Suprapubic skin (tissue), 4 donors: ENCODE data around the gene SLC5A11. TPM values are rescaled to one million over a fixed set of nuclear protein-coding genes. Genes with fewer than 3 reads are reported as not detected.

Experiments
- DNase-seq, 2 donors: peaks; one replicate each; pipeline ENCODE4 v3.0.0-alpha.2; 2019; ENCODE audit warnings: low spot score in 2 of 2
- H3K27ac ChIP-seq: fragments of 200-600 bp; sonication (generic); one replicate; pipeline ENCODE4 v1.5.1; 2019
- H3K27me3 ChIP-seq: fragments of 200-600 bp; sonication (generic); one replicate; pipeline ENCODE4 v1.5.1; 2019
- H3K36me3 ChIP-seq: fragments of 200-600 bp; sonication (generic); one replicate; pipeline ENCODE4 v1.5.1; 2019
- H3K4me1 ChIP-seq: fragments of 200-600 bp; sonication (generic); one replicate; pipeline ENCODE4 v1.5.1; 2019
- H3K4me3 ChIP-seq: fragments of 200-600 bp; sonication (generic); one replicate; pipeline ENCODE4 v1.5.1; 2019; ENCODE audit warnings: mild to moderate bottlenecking
- H3K9me3 ChIP-seq: fragments of 200-600 bp; sonication (generic); one replicate; pipeline ENCODE4 v1.5.1; 2019
- EP300 ChIP-seq: sonication (generic); formaldehyde crosslinking; IDR thresholded peaks from one replicate; pipeline ENCODE4 v1.6.1; 2017; ENCODE audit warnings: antibody characterized with exemption
- POLR2A ChIP-seq, 2 donors: fragments of 450-650 bp; IDR thresholded peaks; one replicate each; pipeline ENCODE4 v1.6.1; 2017; ENCODE audit warnings: antibody characterized with exemption in 2 of 2, mild to moderate bottlenecking in 2 of 2, moderate library complexity in 2 of 2
- POLR2AphosphoS5 ChIP-seq, 3 donors: sonication (generic); formaldehyde crosslinking; IDR thresholded peaks; one replicate each; pipeline ENCODE4 v1.6.1; 2017; ENCODE audit warnings: antibody characterized with exemption in 3 of 3
- WGBS: methylation state at CpG from one replicate; pipeline ENCODE4 v1.1.5; 2018; 5-methylcytosine and 5-hydroxymethylcytosine counted together
- total RNA-seq, 4 donors: library from RNA; depleted of rRNA; stranded (reverse); fragments of >200 nt; gene quantifications; one replicate each; pipeline ENCODE4 v1.1.0, GENCODE V29; 2016
- TF ChIP-seq, protein P1 (sequence below), 2 donors: fragments of 200-600 bp in 1 of 2; fragments of 450-650 bp in 1 of 2; sonication (generic) in 1 of 2; IDR thresholded peaks; one replicate each; pipeline ENCODE4 v1.5.1; 2016 to 2019; ENCODE audit warnings: antibody characterized with exemption in 2 of 2, mild to moderate bottlenecking in 1 of 2, moderate library complexity in 1 of 2

SLC5A11 gene
- total RNA-seq, 4 donors from 2014 or later, result 0.55 to 0.64 TPM; not detected in 2

DNA sequence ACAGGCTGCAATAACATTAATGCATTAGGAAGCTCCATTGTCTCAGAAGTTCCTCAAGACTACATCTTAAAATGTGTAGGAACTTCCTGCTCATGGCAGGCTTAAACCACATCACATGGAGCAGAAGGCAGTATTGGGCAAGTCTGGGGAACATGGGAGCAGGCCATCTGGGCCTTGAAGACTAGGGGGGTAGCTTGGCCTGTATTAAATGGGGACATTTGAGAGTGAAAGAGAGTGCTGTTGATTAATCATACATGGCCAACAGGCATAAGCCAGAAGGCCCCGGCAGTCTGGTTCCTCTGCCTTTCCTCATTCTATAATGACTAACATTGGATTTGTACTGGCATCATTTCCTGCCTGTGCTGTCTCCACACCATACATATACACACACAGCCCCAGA lies 25.2 kb upstream of the SLC5A11 start:
- no peak for DNase-seq
- Histone ChIP-seq H3K4me1 (no peaks in the 10 kb centered on the region), H3K27ac (no peak overlapping the region), H3K4me3 (no peak overlapping the region), H3K27me3 (no peaks in the 10 kb centered on the region), H3K9me3 (no peaks in the 10 kb centered on the region), H3K36me3 (peaks cover 94% of the 10 kb centered on the region)
- no peak for TF ChIP-seq POLR2AphosphoS5 (IDR thresholded peaks at IDR 0.05)
- no peak for TF ChIP-seq EP300
- no peak for TF ChIP-seq POLR2A (IDR thresholded peaks at IDR 0.05)
- TF ChIP-seq, protein P1, sequence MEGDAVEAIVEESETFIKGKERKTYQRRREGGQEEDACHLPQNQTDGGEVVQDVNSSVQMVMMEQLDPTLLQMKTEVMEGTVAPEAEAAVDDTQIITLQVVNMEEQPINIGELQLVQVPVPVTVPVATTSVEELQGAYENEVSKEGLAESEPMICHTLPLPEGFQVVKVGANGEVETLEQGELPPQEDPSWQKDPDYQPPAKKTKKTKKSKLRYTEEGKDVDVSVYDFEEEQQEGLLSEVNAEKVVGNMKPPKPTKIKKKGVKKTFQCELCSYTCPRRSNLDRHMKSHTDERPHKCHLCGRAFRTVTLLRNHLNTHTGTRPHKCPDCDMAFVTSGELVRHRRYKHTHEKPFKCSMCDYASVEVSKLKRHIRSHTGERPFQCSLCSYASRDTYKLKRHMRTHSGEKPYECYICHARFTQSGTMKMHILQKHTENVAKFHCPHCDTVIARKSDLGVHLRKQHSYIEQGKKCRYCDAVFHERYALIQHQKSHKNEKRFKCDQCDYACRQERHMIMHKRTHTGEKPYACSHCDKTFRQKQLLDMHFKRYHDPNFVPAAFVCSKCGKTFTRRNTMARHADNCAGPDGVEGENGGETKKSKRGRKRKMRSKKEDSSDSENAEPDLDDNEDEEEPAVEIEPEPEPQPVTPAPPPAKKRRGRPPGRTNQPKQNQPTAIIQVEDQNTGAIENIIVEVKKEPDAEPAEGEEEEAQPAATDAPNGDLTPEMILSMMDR (IDR thresholded peaks at IDR 0.05), result no peak
- 71% methylated on average over 1 of the region's 1 CpG for WGBS

DNA sequence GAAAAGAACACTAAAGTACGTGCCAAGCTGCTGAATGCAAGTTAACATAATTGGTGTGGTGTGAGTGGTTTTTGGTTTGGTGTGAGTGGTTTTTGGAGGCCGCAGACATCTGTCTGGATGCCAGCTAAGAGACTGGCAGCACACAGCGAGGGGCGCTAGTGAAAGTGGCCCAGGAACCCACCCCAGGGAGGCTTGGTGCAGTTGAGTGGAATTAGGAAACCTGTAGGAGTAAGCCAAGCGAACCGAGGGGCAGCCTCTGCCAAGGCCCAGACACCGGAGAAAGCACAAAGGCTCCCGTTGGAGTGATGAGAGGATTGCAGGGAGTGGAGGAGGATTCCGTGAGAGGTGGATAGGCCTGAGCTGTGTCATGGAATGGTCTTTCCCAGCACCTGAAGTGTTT lies 24.6 kb upstream of the SLC5A11 start:
- no peak for TF ChIP-seq EP300
- TF ChIP-seq, protein P1 (IDR thresholded peaks at IDR 0.05), result no peak
- no peak for TF ChIP-seq POLR2A (IDR thresholded peaks at IDR 0.05)
- TF ChIP-seq POLR2AphosphoS5 (IDR thresholded peaks at IDR 0.05), result no peak
- DNase-seq, result no peak
- no peaks in the 10 kb centered on the region for H3K4me1 ChIP-seq
- no peaks in the 10 kb centered on the region for H3K9me3 ChIP-seq
- WGBS, result 88% methylated on average over 9 of the region's 9 CpGs
- no peaks in the 10 kb centered on the region for H3K27me3 ChIP-seq
- peaks cover 92% of the 10 kb centered on the region for H3K36me3 ChIP-seq
- H3K27ac ChIP-seq, result no peak overlapping the region
- H3K4me3 ChIP-seq, result no peak overlapping the region

DNA sequence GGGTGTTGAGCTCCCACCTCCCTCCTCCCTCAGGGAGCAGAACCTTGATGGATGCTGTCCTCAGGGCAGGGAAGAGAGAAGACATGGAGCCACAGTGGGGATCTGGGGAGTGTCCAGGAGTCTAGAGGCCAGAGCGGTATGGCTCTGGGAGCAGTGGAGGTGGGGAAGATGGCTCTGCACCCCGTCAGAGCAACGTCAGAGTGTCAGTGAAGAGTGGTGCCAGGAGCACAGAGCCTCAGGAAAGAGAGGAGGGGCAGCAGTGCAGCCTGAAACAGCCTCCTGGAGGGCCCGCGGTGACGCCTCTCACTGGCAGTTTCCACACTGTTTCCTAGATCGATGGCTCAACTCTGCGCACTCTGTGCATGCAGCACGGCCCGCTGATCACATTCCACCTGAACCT lies 23.2 kb upstream of the SLC5A11 start:
- TF ChIP-seq EP300 (no peak), POLR2AphosphoS5 (IDR thresholded peaks at IDR 0.05) (no peak), POLR2A (IDR thresholded peaks at IDR 0.05) (no peak)
- TF ChIP-seq, protein P1 (IDR thresholded peaks at IDR 0.05), result no peak
- Histone ChIP-seq H3K27me3 (no peaks in the 10 kb centered on the region), H3K36me3 (peaks cover 92% of the 10 kb centered on the region), H3K9me3 (no peaks in the 10 kb centered on the region), H3K4me3 (no peak overlapping the region), H3K4me1 (no peaks in the 10 kb centered on the region), H3K27ac (no peak overlapping the region)
- DNase-seq, result no peak
- WGBS, result 87% methylated on average over 10 of the region's 10 CpGs

DNA sequence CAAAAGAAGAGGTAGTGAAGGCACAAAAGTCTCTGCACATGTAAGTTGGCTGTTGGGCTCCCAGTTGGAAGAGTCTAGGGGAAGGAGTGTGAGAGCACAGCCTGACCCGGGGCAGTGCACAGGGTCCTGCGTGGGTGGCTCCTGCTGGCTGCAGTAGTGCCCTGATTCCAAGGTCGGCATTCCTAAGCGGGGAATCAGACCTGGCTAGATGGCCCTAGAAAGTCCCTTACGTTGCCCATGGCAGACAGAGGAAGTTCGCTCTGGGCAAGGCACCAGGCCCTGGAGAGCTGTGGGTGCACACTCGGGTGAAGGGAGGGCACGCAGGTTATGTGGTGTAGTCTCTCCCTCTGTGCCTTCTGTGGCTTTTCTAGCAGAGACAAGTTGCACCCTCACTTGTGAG lies 22.8 kb upstream of the SLC5A11 start:
- Histone ChIP-seq H3K27me3 (no peaks in the 10 kb centered on the region), H3K4me1 (no peaks in the 10 kb centered on the region), H3K36me3 (peaks cover 92% of the 10 kb centered on the region), H3K27ac (no peak overlapping the region), H3K9me3 (no peaks in the 10 kb centered on the region), H3K4me3 (no peak overlapping the region)
- 84% methylated on average over 4 of the region's 8 CpGs for WGBS
- no peak for DNase-seq
- TF ChIP-seq POLR2AphosphoS5 (IDR thresholded peaks at IDR 0.05) (no peak), EP300 (no peak), POLR2A (IDR thresholded peaks at IDR 0.05) (no peak)
- TF ChIP-seq, protein P1 (IDR thresholded peaks at IDR 0.05), result no peak

DNA sequence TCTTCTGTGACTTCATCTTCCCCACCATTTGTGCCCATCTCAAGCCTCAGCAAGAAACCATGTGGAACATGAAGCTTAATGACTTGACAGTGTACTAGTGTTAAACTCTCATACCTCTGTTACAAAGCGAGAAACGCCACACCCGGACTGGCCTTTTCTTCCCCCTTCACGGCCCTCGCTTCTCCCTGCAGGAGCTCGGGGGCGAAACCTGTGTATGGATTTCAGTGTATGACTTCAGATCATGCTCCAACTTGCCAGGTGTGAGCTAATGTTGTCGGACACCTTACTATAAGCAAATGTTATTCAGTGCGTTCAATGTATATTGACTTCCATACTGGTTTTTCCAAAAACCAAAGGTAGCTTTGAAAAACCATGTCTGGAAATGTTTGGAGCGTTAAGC lies 20.1 kb upstream of the SLC5A11 start:
- H3K4me3 ChIP-seq, result no peak overlapping the region
- no peak overlapping the region for H3K27ac ChIP-seq
- H3K36me3 ChIP-seq, result peaks cover 78% of the 10 kb centered on the region
- TF ChIP-seq EP300 (no peak), POLR2AphosphoS5 (IDR thresholded peaks at IDR 0.05) (no peak), POLR2A (IDR thresholded peaks at IDR 0.05) (no peak)
- TF ChIP-seq, protein P1 (IDR thresholded peaks at IDR 0.05), result no peak
- no peak for DNase-seq
- WGBS, result 65% methylated on average over 10 of the region's 10 CpGs
- H3K4me1 ChIP-seq, result no peaks in the 10 kb centered on the region
- H3K27me3 ChIP-seq, result no peaks in the 10 kb centered on the region
- no peaks in the 10 kb centered on the region for H3K9me3 ChIP-seq
